ENCODE measurements around the gene KLRD1. TPM values are rescaled to one million over a fixed set of nuclear protein-coding genes. Genes with fewer than 3 reads are reported as not detected.

KLRD1 gene
- polyA plus RNA-seq (2013, experiment 1 of 4): 0.56 TPM
- polyA plus RNA-seq (2013, experiment 2 of 4): 0.09 TPM
- 0.11 TPM for polyA plus RNA-seq (2013, experiment 3 of 4)
- polyA plus RNA-seq (2013, experiment 4 of 4): 0.08 TPM

GRCh38 chr12:10307630-10308029 is at the start of gene KLRD1:
KLRD1 (plus strand) TSS chr12:10307870; CDS start chr12:10308078, 208 bp downstream.
- no peak within 1 kb of the TSS for H3K27ac ChIP-seq (ENCODE audit: insufficient read depth, low read depth, low read length, poor library complexity, severe bottlenecking)
- H3K4me3 ChIP-seq (ENCODE audit: insufficient read depth, low read depth, low read length): no peak within 1 kb of the TSS

GRCh38 chr12:10260927-10261326 is 46.7 kb upstream of the KLRD1 start:
- Histone ChIP-seq H3K9me3 (ENCODE audit: control insufficient read depth, low read length) (no peaks in the 10 kb centered on the region), H3K4me1 (ENCODE audit: control insufficient read depth, insufficient read depth, low read length) (no peaks in the 10 kb centered on the region), H3K27me3 (ENCODE audit: control insufficient read depth, insufficient read depth, low read length, poor library complexity, severe bottlenecking) (no peaks in the 10 kb centered on the region), H3K27ac (ENCODE audit: insufficient read depth, low read depth, low read length, poor library complexity, severe bottlenecking) (no peak overlapping the region), H3K36me3 (ENCODE audit: control insufficient read depth, insufficient read depth, low read length) (no peaks in the 10 kb centered on the region), H3K4me3 (ENCODE audit: insufficient read depth, low read depth, low read length) (no peak overlapping the region)
- WGBS, 2 experiments: 0% methylated on average over 1 of the region's 1 CpG

More at GRCh38 chr12:10307630-10308029, at the start of gene KLRD1:
- H3K36me3 ChIP-seq (ENCODE audit: control insufficient read depth, insufficient read depth, low read length): no peaks in the 10 kb centered on the region
- WGBS, 2 experiments: 94 to 100% methylated on average over 1 of the region's 1 CpG
- no peaks in the 10 kb centered on the region for H3K27me3 ChIP-seq (ENCODE audit: control insufficient read depth, insufficient read depth, low read length, poor library complexity, severe bottlenecking)
- no peaks in the 10 kb centered on the region for H3K4me1 ChIP-seq (ENCODE audit: control insufficient read depth, insufficient read depth, low read length)
- H3K9me3 ChIP-seq (ENCODE audit: control insufficient read depth, low read length): no peaks in the 10 kb centered on the region

GRCh38 chr12:10268037-10268436 is 39.6 kb upstream of the KLRD1 start:
- H3K9me3 ChIP-seq (ENCODE audit: control insufficient read depth, low read length): no peaks in the 10 kb centered on the region
- H3K4me3 ChIP-seq (ENCODE audit: insufficient read depth, low read depth, low read length): no peak overlapping the region
- H3K27ac ChIP-seq (ENCODE audit: insufficient read depth, low read depth, low read length, poor library complexity, severe bottlenecking): no peak overlapping the region
- WGBS, 2 experiments: 90 to 91% methylated on average over 5 of the region's 5 CpGs
- no peaks in the 10 kb centered on the region for H3K36me3 ChIP-seq (ENCODE audit: control insufficient read depth, insufficient read depth, low read length)
- H3K4me1 ChIP-seq (ENCODE audit: control insufficient read depth, insufficient read depth, low read length): no peaks in the 10 kb centered on the region
- H3K27me3 ChIP-seq (ENCODE audit: control insufficient read depth, insufficient read depth, low read length, poor library complexity, severe bottlenecking): no peaks in the 10 kb centered on the region

GRCh38 chr12:10272467-10272866 is 35.2 kb upstream of the KLRD1 start:
- 95 to 98% methylated on average over 2 of the region's 2 CpGs for WGBS, 2 experiments

GRCh38 chr12:10276774-10277173 is 30.9 kb upstream of the KLRD1 start:
- Histone ChIP-seq H3K9me3 (ENCODE audit: control insufficient read depth, low read length) (no peaks in the 10 kb centered on the region), H3K27ac (ENCODE audit: insufficient read depth, low read depth, low read length, poor library complexity, severe bottlenecking) (no peak overlapping the region), H3K27me3 (ENCODE audit: control insufficient read depth, insufficient read depth, low read length, poor library complexity, severe bottlenecking) (no peaks in the 10 kb centered on the region), H3K4me1 (ENCODE audit: control insufficient read depth, insufficient read depth, low read length) (no peaks in the 10 kb centered on the region), H3K4me3 (ENCODE audit: insufficient read depth, low read depth, low read length) (no peak overlapping the region), H3K36me3 (ENCODE audit: control insufficient read depth, insufficient read depth, low read length) (no peaks in the 10 kb centered on the region)
- 94 to 100% methylated on average over 1 of the region's 1 CpG for WGBS, 2 experiments

More at GRCh38 chr12:10272467-10272866, 35.2 kb upstream of the KLRD1 start:
- Histone ChIP-seq H3K27me3 (ENCODE audit: control insufficient read depth, insufficient read depth, low read length, poor library complexity, severe bottlenecking) (no peaks in the 10 kb centered on the region), H3K27ac (ENCODE audit: insufficient read depth, low read depth, low read length, poor library complexity, severe bottlenecking) (no peak overlapping the region), H3K9me3 (ENCODE audit: control insufficient read depth, low read length) (no peaks in the 10 kb centered on the region), H3K4me1 (ENCODE audit: control insufficient read depth, insufficient read depth, low read length) (no peaks in the 10 kb centered on the region), H3K36me3 (ENCODE audit: control insufficient read depth, insufficient read depth, low read length) (no peaks in the 10 kb centered on the region), H3K4me3 (ENCODE audit: insufficient read depth, low read depth, low read length) (no peak overlapping the region)

- no peak overlapping the region for H3K27ac ChIP-seq (ENCODE audit: insufficient read depth, low read depth, low read length, poor library complexity, severe bottlenecking)
- 93 to 95% methylated on average over 2 of the region's 2 CpGs for WGBS, 2 experiments
Observed at GRCh38 chr12:10278104-10278503, 29.6 kb upstream of the KLRD1 start.

GRCh38 chr12:10279937-10280336 is 27.7 kb upstream of the KLRD1 start:
- Histone ChIP-seq H3K27me3 (ENCODE audit: control insufficient read depth, insufficient read depth, low read length, poor library complexity, severe bottlenecking) (no peaks in the 10 kb centered on the region), H3K27ac (ENCODE audit: insufficient read depth, low read depth, low read length, poor library complexity, severe bottlenecking) (no peak overlapping the region), H3K9me3 (ENCODE audit: control insufficient read depth, low read length) (no peaks in the 10 kb centered on the region), H3K4me3 (ENCODE audit: insufficient read depth, low read depth, low read length) (no peak overlapping the region), H3K36me3 (ENCODE audit: control insufficient read depth, insufficient read depth, low read length) (no peaks in the 10 kb centered on the region), H3K4me1 (ENCODE audit: control insufficient read depth, insufficient read depth, low read length) (no peaks in the 10 kb centered on the region)
- 94 to 95% methylated on average over 3 of the region's 3 CpGs for WGBS, 2 experiments

More at GRCh38 chr12:10278104-10278503, 29.6 kb upstream of the KLRD1 start:
- no peaks in the 10 kb centered on the region for H3K9me3 ChIP-seq (ENCODE audit: control insufficient read depth, low read length)
- H3K4me1 ChIP-seq (ENCODE audit: control insufficient read depth, insufficient read depth, low read length): no peaks in the 10 kb centered on the region
- no peaks in the 10 kb centered on the region for H3K27me3 ChIP-seq (ENCODE audit: control insufficient read depth, insufficient read depth, low read length, poor library complexity, severe bottlenecking)
- no peaks in the 10 kb centered on the region for H3K36me3 ChIP-seq (ENCODE audit: control insufficient read depth, insufficient read depth, low read length)
- H3K4me3 ChIP-seq (ENCODE audit: insufficient read depth, low read depth, low read length): no peak overlapping the region

GRCh38 chr12:10283027-10283426 is 24.6 kb upstream of the KLRD1 start:
- WGBS, 2 experiments: 91 to 92% methylated on average over 4 of the region's 4 CpGs
- Histone ChIP-seq H3K36me3 (ENCODE audit: control insufficient read depth, insufficient read depth, low read length) (no peaks in the 10 kb centered on the region), H3K9me3 (ENCODE audit: control insufficient read depth, low read length) (no peaks in the 10 kb centered on the region), H3K27ac (ENCODE audit: insufficient read depth, low read depth, low read length, poor library complexity, severe bottlenecking) (no peak overlapping the region), H3K4me1 (ENCODE audit: control insufficient read depth, insufficient read depth, low read length) (no peaks in the 10 kb centered on the region), H3K27me3 (ENCODE audit: control insufficient read depth, insufficient read depth, low read length, poor library complexity, severe bottlenecking) (no peaks in the 10 kb centered on the region), H3K4me3 (ENCODE audit: insufficient read depth, low read depth, low read length) (no peak overlapping the region)

GRCh38 chr12:10285919-10286318 is 21.8 kb upstream of the KLRD1 start:
- 73 to 77% methylated on average over 6 of the region's 6 CpGs for WGBS, 2 experiments

GRCh38 chr12:10289005-10289754 is 18.5 kb upstream of the KLRD1 start:
- H3K27me3 ChIP-seq (ENCODE audit: control insufficient read depth, insufficient read depth, low read length, poor library complexity, severe bottlenecking): no peaks in the 10 kb centered on the region

More at GRCh38 chr12:10285919-10286318, 21.8 kb upstream of the KLRD1 start:
- Histone ChIP-seq H3K4me3 (ENCODE audit: insufficient read depth, low read depth, low read length) (no peak overlapping the region), H3K27me3 (ENCODE audit: control insufficient read depth, insufficient read depth, low read length, poor library complexity, severe bottlenecking) (no peaks in the 10 kb centered on the region), H3K9me3 (ENCODE audit: control insufficient read depth, low read length) (no peaks in the 10 kb centered on the region), H3K4me1 (ENCODE audit: control insufficient read depth, insufficient read depth, low read length) (no peaks in the 10 kb centered on the region), H3K36me3 (ENCODE audit: control insufficient read depth, insufficient read depth, low read length) (no peaks in the 10 kb centered on the region), H3K27ac (ENCODE audit: insufficient read depth, low read depth, low read length, poor library complexity, severe bottlenecking) (no peak overlapping the region)

More at GRCh38 chr12:10289005-10289754, 18.5 kb upstream of the KLRD1 start:
- Histone ChIP-seq H3K4me1 (ENCODE audit: control insufficient read depth, insufficient read depth, low read length) (no peaks in the 10 kb centered on the region), H3K4me3 (ENCODE audit: insufficient read depth, low read depth, low read length) (no peak overlapping the region), H3K36me3 (ENCODE audit: control insufficient read depth, insufficient read depth, low read length) (no peaks in the 10 kb centered on the region), H3K27ac (ENCODE audit: insufficient read depth, low read depth, low read length, poor library complexity, severe bottlenecking) (no peak overlapping the region), H3K9me3 (ENCODE audit: control insufficient read depth, low read length) (no peaks in the 10 kb centered on the region)
- WGBS, 2 experiments: 89 to 95% methylated on average over 5 to 6 of the region's 6 CpGs
